H1 (cell line): ENCODE data around the gene OR9I1. TPM values are rescaled to one million over a fixed set of nuclear protein-coding genes. Genes with fewer than 3 reads are reported as not detected.

ENCODE experiments used
- CTCF ChIA-PET: fragments of 300-600 bp; sonication (Branson Sonifier 250); formaldehyde crosslinking; loops from one replicate; lab custom pipeline; 2021; ENCODE audit not compliant: partially characterized antibody; lab: Charles Lee
- POLR2A ChIA-PET: fragments of 300-600 bp; sonication (Branson Sonifier 250); formaldehyde crosslinking; loops from one replicate; lab custom pipeline; 2021; ENCODE audit warnings: inconsistent platforms; ENCODE audit not compliant: partially characterized antibody; lab: Charles Lee
- DNase-seq, 2 experiments: peaks; one replicate each; pipeline versions ENCODE4 v3.0.0 to v3.0.0-alpha.2; 2010 to 2022; ENCODE audit warnings: low spot score in 2 of 2, low read depth in 1 of 2, mixed read lengths in 1 of 2
- FAIRE-seq: peaks from 2 replicates; lab custom pipeline; 2011; peaks lifted over from hg19 to GRCh38; lab: Jason Lieb, UNC
- H2AFZ ChIP-seq: 2 replicates; pipeline ENCODE4 v1.8.1; 2012; ENCODE audit warnings: low read length, inconsistent platforms
- H2AK5ac ChIP-seq: 2 replicates; pipeline ENCODE4 v1.6.1; 2013; ENCODE audit warnings: low read depth, low read length
- H2BK120ac ChIP-seq: replicated peaks from 2 replicates; pipeline ENCODE3; 2013; ENCODE audit warnings: low read depth, low read length, inconsistent platforms
- H2BK12ac ChIP-seq: 2 replicates; pipeline ENCODE4 v1.6.1; 2013; ENCODE audit warnings: low read depth, low read length
- H2BK15ac ChIP-seq: 2 replicates; pipeline ENCODE4 v1.6.1; 2013; ENCODE audit warnings: low read length
- H2BK20ac ChIP-seq: 2 replicates; pipeline ENCODE4 v1.6.1; 2013; ENCODE audit warnings: low read length
- H2BK5ac ChIP-seq: 2 replicates; pipeline ENCODE4 v1.6.1; 2013; ENCODE audit warnings: low read depth, low read length
- H3K14ac ChIP-seq: 2 replicates; pipeline ENCODE4 v1.6.1; 2013; ENCODE audit warnings: inconsistent platforms; ENCODE audit not compliant: insufficient read length
- H3K18ac ChIP-seq: 2 replicates; pipeline ENCODE4 v1.6.1; 2013; ENCODE audit warnings: low read length; ENCODE audit errors: extremely low read depth
- H3K23ac ChIP-seq: 2 replicates; pipeline ENCODE4 v1.6.1; 2013; ENCODE audit warnings: inconsistent platforms; ENCODE audit not compliant: insufficient read length
- H3K23me2 ChIP-seq: 2 replicates; pipeline ENCODE4 v1.6.1; 2013; ENCODE audit warnings: low read depth, low read length
- H3K27ac ChIP-seq: 2 replicates; pipeline ENCODE4 v1.6.1; 2011; ENCODE audit warnings: low read depth, low read length, inconsistent platforms
- H3K27me3 ChIP-seq, 4 experiments: replicated peaks in 1 of 4; 1 replicate in 1 of 4; 2 replicates in 3 of 4; pipeline versions ENCODE4 v1.6.1 to v1.8.1; 2011 to 2013; ENCODE audit warnings: low read length in 3 of 4, mild to moderate bottlenecking in 3 of 4, inconsistent platforms in 2 of 4, mixed read lengths in 2 of 4, moderate library complexity in 1 of 4; ENCODE audit not compliant: control insufficient read depth in 3 of 4, insufficient read depth in 3 of 4; ENCODE audit errors: extremely low read depth in 1 of 4
- H3K36me3 ChIP-seq, 4 experiments: 2 replicates each; pipeline versions ENCODE4 v1.6.1 to v1.8.1; 2011 to 2013; ENCODE audit warnings: mild to moderate bottlenecking in 4 of 4, low read length in 3 of 4, moderate library complexity in 2 of 4, control low read depth in 1 of 4, inconsistent platforms in 1 of 4; ENCODE audit not compliant: insufficient read depth in 4 of 4, control insufficient read depth in 2 of 4
- H3K4ac ChIP-seq: replicated peaks from 2 replicates; pipeline ENCODE3; 2013; ENCODE audit warnings: low read length, low read depth, mixed read lengths, inconsistent platforms; ENCODE audit not compliant: insufficient read length
- H3K4me1 ChIP-seq, 4 experiments: replicated peaks in 1 of 4; 1 replicate in 1 of 4; 2 replicates in 3 of 4; pipeline versions ENCODE4 v1.6.1 to v1.8.1; 2011 to 2013; ENCODE audit warnings: low read length in 3 of 4, inconsistent platforms in 2 of 4, mixed read lengths in 1 of 4; ENCODE audit not compliant: insufficient read depth in 4 of 4, control insufficient read depth in 3 of 4
- H3K4me2 ChIP-seq, 2 experiments: 2 replicates each; pipeline versions ENCODE4 v1.6.1 to v1.8.1; 2011 to 2013; ENCODE audit warnings: low read depth in 2 of 2, low read length in 2 of 2, control low read depth in 1 of 2, inconsistent platforms in 1 of 2, mild to moderate bottlenecking in 1 of 2; ENCODE audit not compliant: insufficient read depth in 1 of 2
- H3K4me3 ChIP-seq, 4 experiments: fragments of 200-600, 300-600 bp in 1 of 4; sonication (generic), shearing (Covaris generic), sonication (Bioruptor Twin) in 1 of 4; 2 replicates each; pipeline versions ENCODE4 v1.5.1 to v1.8.1; 2011 to 2016; ENCODE audit warnings: low read length in 4 of 4, low read depth in 3 of 4, control low read depth in 2 of 4, inconsistent platforms in 2 of 4, mild to moderate bottlenecking in 2 of 4, mixed read lengths in 1 of 4, moderate library complexity in 1 of 4; ENCODE audit not compliant: insufficient read depth in 2 of 4; ENCODE audit errors: extremely low read depth in 1 of 4
- H3K56ac ChIP-seq: replicated peaks from 2 replicates; pipeline ENCODE3; 2013; ENCODE audit warnings: low read depth, mild to moderate bottlenecking, mixed read lengths, low read length, inconsistent platforms; ENCODE audit not compliant: insufficient read length
- H3K79me1 ChIP-seq: 2 replicates; pipeline ENCODE4 v1.6.1; 2013; ENCODE audit warnings: low read depth, low read length, control low read depth
- H3K79me2 ChIP-seq, 2 experiments: 2 replicates each; pipeline versions ENCODE4 v1.6.1 to v1.8.1; 2012 to 2013; ENCODE audit warnings: low read length in 2 of 2, mild to moderate bottlenecking in 2 of 2, inconsistent platforms in 1 of 2; ENCODE audit not compliant: insufficient read depth in 2 of 2, control insufficient read depth in 1 of 2
- H3K9ac ChIP-seq, 4 experiments: replicated peaks in 1 of 4; 1 replicate in 1 of 4; 2 replicates in 3 of 4; pipeline versions ENCODE4 v1.6.1 to v1.8.1; 2011 to 2013; ENCODE audit warnings: low read depth in 3 of 4, low read length in 3 of 4, control low read depth in 2 of 4, mild to moderate bottlenecking in 2 of 4, moderate library complexity in 2 of 4, inconsistent platforms in 1 of 4; ENCODE audit errors: extremely low read depth in 1 of 4
- H3K9me3 ChIP-seq, 2 experiments: 2 replicates each; pipeline versions ENCODE4 v1.6.1 to v1.8.1; 2012 to 2013; ENCODE audit warnings: mild to moderate bottlenecking in 2 of 2, moderate library complexity in 2 of 2, control low read depth in 1 of 2, inconsistent platforms in 1 of 2, low read depth in 1 of 2, low read length in 1 of 2, mixed read lengths in 1 of 2; ENCODE audit not compliant: insufficient read depth in 2 of 2
- H4K20me1 ChIP-seq, 2 experiments: replicated peaks in 1 of 2; 2 replicates each; pipeline versions ENCODE3 to v1.8.1; 2011 to 2013; ENCODE audit warnings: inconsistent platforms in 2 of 2, low read length in 2 of 2, mild to moderate bottlenecking in 1 of 2; ENCODE audit not compliant: insufficient read depth in 2 of 2, control insufficient read depth in 1 of 2
- H4K5ac ChIP-seq: 2 replicates; pipeline ENCODE4 v1.6.1; 2013; ENCODE audit warnings: low read length, low read depth, mixed read lengths, inconsistent platforms; ENCODE audit not compliant: insufficient read length
- H4K8ac ChIP-seq: 2 replicates; pipeline ENCODE4 v1.8.0; 2013; ENCODE audit warnings: mild to moderate bottlenecking, moderate library complexity, low read length, inconsistent platforms; ENCODE audit not compliant: insufficient read depth; ENCODE audit errors: extremely low read depth
- H4K91ac ChIP-seq: replicated peaks from 2 replicates; pipeline ENCODE3; 2013; ENCODE audit warnings: low read length, mixed read lengths, inconsistent platforms; ENCODE audit not compliant: insufficient read length
- BRCA1 ChIP-seq: IDR thresholded peaks from 2 replicates; pipeline ENCODE4 v1.6.1; 2012; ENCODE audit warnings: low read depth, low read length, improper control_type of control experiment
- CEBPB ChIP-seq: IDR thresholded peaks from 2 replicates; pipeline ENCODE4 v1.6.1; 2012; ENCODE audit warnings: low read depth, low read length
- CHD1 ChIP-seq: IDR thresholded peaks from 2 replicates; pipeline ENCODE4 v1.6.1; 2012; ENCODE audit warnings: low read depth, low read length, improper control_type of control experiment
- CHD2 ChIP-seq: IDR thresholded peaks from 2 replicates; pipeline ENCODE4 v1.6.1; 2012; ENCODE audit warnings: low read length, improper control_type of control experiment
- SP4 ChIP-seq: IDR thresholded peaks from 2 replicates; pipeline ENCODE4 v1.6.1; 2012; ENCODE audit warnings: low read length, inconsistent platforms
- SUZ12 ChIP-seq: fragments of 200-600 bp; sonication (generic); IDR thresholded peaks from 2 replicates; pipeline ENCODE4 v1.6.1; 2012; ENCODE audit warnings: mild to moderate bottlenecking, inconsistent platforms, low read length, moderate library complexity, mixed read lengths
- TAF1 ChIP-seq: IDR thresholded peaks from 2 replicates; pipeline ENCODE4 v1.6.1; 2011; ENCODE audit warnings: mild to moderate bottlenecking, low read depth, low read length
- TBP ChIP-seq: IDR thresholded peaks from 2 replicates; pipeline ENCODE4 v1.6.1; 2011; ENCODE audit warnings: low read depth, low read length, improper control_type of control experiment
- TEAD4 ChIP-seq: IDR thresholded peaks from 2 replicates; pipeline ENCODE4 v1.6.1; 2012; ENCODE audit warnings: low read depth, low read length, inconsistent platforms, mixed read lengths
- WGBS, 2 experiments: shearing (Covaris generic) in 1 of 2; methylation state at CpG; one replicate each; pipeline versions ENCODE4 v1.1.6 to v1.1.7; 2013 to 2015; ENCODE audit warnings: low lambda C conversion rate in 2 of 2, mixed read lengths in 2 of 2, inconsistent platforms in 1 of 2, low coverage in 1 of 2, missing lambda C conversion rate in 1 of 2; ENCODE audit not compliant: insufficient replicate concordance in 2 of 2, insufficient coverage in 1 of 2, insufficient read length in 1 of 2; ENCODE audit errors: extremely low coverage in 1 of 2, missing lambda C conversion rate in 1 of 2; 5-methylcytosine and 5-hydroxymethylcytosine counted together
- polyA plus RNA-seq, 7 experiments: library from polyadenylated mRNA; depleted of rRNA in 3 of 7; stranded (reverse) in 5 of 7; unstranded in 2 of 7; fragments of >200 nt in 5 of 7; fragments of 200-250 nt in 2 of 7; gene quantifications; 1 replicate in 5 of 7; 2 replicates in 1 of 7; 4 replicates in 1 of 7; pipeline versions ENCODE4 v1.2.1 to v1.2.3, GENCODE V29; 2011 to 2013; ENCODE audit warnings: missing spikeins in 2 of 7, mixed read lengths in 2 of 7
- total RNA-seq: library from RNA; stranded (reverse); fragmentation: NEBNext Ultra II Directional; extraction: Animal tissue kit (Norgen Biotek cat#: 25700); gene quantifications from 2 replicates; pipeline ENCODE4 v1.2.1, GENCODE V29; 2021

The OR9I1 gene
- total and polyA plus RNA-seq, 2 of the 8 experiments (the other 6 are each of a cell fraction or from before 2014, with no cell fraction given): not detected

- CTCF ChIA-PET: no interaction called here
- WGBS, 2 experiments: 84% methylated on average over 7 of the region's 7 CpGs; no CpG with 5 or more reads in 1 of the 2 experiments
These were observed 40.3 kb upstream of the OR9I1 start for GRCh38 chr11:58165504-58166106.

More at GRCh38 chr11:58165504-58166106, 40.3 kb upstream of the OR9I1 start:
- no peak overlapping the region for H2BK120ac ChIP-seq
- no peak overlapping the region for H2BK15ac ChIP-seq
- TF ChIP-seq SUZ12: no peak
- TF ChIP-seq TAF1: no peak
- no peak for TF ChIP-seq BRCA1
- no peak for TF ChIP-seq CHD2
- no peak for TF ChIP-seq TEAD4
- TF ChIP-seq TBP: no peak
- TF ChIP-seq CHD1: no peak
- TF ChIP-seq CEBPB: no peak
- no peak for TF ChIP-seq SP4
- H3K36me3 ChIP-seq: no peaks in the 10 kb centered on the region
- H3K4me3 ChIP-seq: no peak overlapping the region
- no peak overlapping the region for H2BK20ac ChIP-seq
- DNase-seq (no peak), FAIRE-seq (no peak)
- H3K18ac ChIP-seq: no peak overlapping the region
- H3K9me3 ChIP-seq: peaks cover 0 to 7% of the 10 kb centered on the region in 2 experiments; a peak in 1 of 4 replicates
- no peaks in the 10 kb centered on the region for H3K23me2 ChIP-seq
- no peaks in the 10 kb centered on the region for H3K79me2 ChIP-seq
- H3K27me3 ChIP-seq: no peaks in the 10 kb centered on the region
- no peak overlapping the region for H2AFZ ChIP-seq
- no peak overlapping the region for H3K23ac ChIP-seq
- no peak overlapping the region for H3K9ac ChIP-seq
- H4K8ac ChIP-seq: no peak overlapping the region
- no peak overlapping the region for H3K4me2 ChIP-seq
- H2AK5ac ChIP-seq: no peak overlapping the region
- H3K4ac ChIP-seq: no peak overlapping the region
- H3K4me1 ChIP-seq: no peaks in the 10 kb centered on the region
- no peaks in the 10 kb centered on the region for H3K79me1 ChIP-seq
- no peak overlapping the region for H3K27ac ChIP-seq
- H2BK12ac ChIP-seq: no peak overlapping the region
- no peak overlapping the region for H4K5ac ChIP-seq
- H4K20me1 ChIP-seq: no peaks in the 10 kb centered on the region
- H2BK5ac ChIP-seq: no peak overlapping the region
- H3K14ac ChIP-seq: no peak overlapping the region
- H4K91ac ChIP-seq: no peak overlapping the region
- H3K56ac ChIP-seq: no peak overlapping the region
- POLR2A ChIA-PET: no interaction called here
